NCI-H2196 (cell line): ENCODE data around the gene ATXN1.
"Not testable (repeated sequence)": the region's sequence is repeated elsewhere in the genome, so short reads cannot be mapped to it uniquely, and the experiment has no call there.

Experiments
- DNase-seq: peaks from one replicate; lab custom pipeline; 2025; ENCODE audit not compliant: unreplicated experiment; lab: John Stamatoyannopoulos, UW

The ATXN1 gene

DNA sequence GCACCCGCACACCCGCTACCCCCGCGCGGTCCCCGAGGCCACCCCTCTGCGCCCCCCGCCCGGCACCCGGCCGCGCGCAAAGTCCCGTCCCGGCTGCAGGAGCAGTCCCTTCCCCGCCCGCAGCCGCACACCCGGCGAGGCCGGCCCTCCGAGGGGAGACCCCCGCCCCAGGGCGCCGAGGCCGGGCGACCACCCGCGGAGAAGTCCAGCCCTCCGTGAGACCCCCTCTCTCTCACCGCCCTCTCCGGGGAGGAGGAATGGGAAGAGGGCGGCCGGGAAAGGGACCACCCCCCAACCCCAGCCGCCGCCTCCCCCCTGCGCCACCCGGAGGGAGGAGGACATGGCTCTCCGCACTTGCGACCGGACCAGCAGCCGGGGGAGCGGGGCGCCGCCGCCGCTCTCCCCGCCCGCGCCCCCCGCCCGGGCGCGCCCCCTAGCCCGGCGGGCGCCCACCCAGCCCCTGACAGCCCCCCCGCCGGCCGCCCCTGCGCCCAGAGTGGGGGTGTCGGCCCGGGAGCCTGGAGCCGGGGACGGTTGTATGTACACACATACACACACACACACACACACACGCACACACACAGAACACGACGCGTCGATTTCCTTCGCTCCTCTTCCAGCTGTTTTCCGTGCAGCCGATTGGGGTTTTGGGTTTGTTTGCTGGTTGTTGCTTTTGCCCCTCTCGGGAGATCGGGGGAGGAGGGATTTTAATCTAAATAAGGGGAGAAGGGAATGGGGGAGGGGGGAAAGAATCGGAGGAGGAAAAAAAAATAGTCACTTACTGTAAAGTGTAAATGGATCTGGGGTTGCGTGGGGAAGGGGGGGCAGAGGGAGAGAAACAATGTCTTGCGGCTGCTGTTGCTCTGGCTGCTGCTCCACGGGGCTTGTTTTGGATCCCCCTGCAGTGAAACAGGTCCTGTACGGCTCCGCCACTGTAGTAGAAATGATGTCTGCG, at the start of gene ATXN1:
Gene ATXN1 (minus strand): TSS at position 945 of the 955 bp plus-strand sequence.
- DNase-seq: no peak

DNA sequence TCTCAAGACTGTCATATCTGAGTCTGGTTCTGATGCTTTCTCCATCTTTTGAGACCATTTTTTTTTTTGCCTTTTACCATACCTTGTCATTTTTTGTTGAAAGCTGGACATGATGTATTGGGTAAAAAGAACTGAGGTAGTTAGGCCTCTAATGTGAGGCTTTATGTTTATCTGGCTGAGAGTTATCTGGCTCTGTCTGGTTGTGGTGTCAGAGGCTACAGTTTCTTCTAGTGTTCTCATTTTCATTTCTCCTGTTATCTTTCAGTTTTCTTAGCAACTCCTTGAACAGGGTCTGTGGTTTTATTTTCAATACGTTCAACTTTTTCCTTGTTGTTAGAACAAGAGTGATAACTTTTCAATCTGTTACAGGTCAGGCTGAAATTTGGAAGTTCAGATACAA, 49.2 kb upstream of the ATXN1 start:
- DNase-seq: no peak

DNA sequence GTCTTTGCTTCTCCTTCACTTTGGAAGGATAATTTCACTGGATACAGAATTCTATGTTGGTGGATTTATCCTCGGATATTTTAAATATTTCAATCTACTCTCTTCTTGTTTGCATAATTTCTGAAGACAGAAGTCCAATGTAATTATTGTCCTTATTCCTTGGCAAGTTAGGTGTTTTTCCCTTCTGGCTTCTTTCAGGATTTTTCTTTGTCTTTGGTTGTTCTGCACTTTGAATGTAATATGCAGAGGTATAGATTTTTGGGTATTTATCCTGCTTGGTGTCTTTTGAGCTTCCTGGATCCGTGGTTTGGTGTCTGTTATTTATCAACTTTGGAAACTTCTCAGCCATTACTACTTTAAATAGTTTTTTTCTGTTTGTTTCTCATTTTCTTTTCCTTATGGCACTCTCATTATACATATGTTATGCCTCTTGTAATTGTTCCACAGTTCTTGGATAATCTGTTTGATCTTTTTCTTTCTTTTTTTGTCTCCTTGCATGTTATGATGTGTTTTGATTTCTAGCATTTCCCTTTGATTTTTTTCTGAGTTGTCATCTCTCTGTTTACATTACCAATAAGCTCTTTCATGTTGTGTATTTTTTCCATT, 48.6 kb upstream of the ATXN1 start:
- DNase-seq: no peak

DNA sequence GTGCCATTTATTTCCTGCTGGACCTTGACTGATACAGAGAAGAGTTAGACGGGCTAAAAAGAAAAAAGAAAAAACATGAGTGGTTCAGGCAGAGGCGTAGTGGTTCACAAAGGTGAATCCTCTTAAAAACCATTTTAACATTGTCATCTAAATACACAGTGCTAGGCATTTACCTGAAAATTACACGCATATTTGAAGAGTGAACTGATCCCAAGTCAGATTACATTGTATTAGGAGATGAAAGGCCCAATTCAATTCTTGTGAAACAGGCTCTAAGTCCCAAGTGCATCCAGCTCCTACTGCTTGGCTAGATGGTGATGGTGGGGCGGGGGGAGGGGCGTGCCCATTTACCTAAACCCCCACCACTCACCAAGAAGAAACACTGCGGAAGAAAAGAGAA, 46.7 kb upstream of the ATXN1 start:
- DNase-seq: no peak

DNA sequence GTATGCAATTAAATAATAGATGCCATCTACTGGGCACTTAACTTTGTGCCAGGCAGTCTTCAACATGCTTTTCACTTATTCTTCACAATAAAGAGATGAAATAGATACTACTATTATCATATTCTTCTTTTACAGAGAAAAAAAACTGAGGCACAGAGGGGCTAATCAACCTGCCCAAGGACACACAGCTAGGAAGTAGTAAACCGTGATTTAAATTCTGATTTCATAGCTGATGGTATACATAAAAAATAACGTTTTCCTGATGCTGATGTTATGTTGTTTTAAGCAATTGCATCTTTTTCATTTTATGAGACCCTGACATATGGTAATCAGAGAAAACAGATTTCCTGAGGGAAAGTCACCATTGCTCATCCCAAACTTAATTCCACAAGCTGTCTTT, 45.1 kb upstream of the ATXN1 start:
- no peak for DNase-seq

DNA sequence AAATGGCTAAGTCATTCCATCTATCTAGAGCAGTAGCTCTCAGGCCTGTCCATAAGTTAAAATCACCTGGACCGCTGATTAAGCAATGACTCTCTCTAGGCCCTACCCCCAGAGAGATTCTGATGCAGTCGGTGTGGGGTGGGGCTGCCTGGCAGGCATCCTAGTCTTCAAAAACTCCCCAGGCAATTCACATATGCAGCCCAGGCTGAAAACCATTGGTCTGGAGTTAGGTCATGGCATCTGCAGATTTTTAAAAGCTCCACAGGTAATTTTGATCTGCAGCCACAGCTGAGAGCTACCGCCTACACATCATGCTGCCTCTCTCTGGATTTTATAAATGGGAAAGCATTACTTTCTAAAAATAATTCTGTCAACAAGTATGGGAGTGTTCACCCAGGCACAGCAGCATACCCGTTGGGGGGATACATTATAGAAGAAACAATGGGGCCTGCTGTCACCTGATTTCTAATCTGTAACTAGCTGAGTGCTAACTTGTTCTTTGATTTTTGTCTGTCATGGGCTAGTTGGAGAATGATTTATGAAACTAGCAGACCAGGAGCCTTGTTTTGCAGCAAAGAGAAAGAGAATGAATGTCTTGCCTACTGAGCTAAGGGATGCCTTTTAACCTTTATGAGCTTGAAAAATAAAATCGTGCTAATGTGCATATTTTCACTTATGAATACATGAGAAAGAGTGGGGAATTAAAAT, 44.1 kb upstream of the ATXN1 start:
- DNase-seq: no peak

DNA sequence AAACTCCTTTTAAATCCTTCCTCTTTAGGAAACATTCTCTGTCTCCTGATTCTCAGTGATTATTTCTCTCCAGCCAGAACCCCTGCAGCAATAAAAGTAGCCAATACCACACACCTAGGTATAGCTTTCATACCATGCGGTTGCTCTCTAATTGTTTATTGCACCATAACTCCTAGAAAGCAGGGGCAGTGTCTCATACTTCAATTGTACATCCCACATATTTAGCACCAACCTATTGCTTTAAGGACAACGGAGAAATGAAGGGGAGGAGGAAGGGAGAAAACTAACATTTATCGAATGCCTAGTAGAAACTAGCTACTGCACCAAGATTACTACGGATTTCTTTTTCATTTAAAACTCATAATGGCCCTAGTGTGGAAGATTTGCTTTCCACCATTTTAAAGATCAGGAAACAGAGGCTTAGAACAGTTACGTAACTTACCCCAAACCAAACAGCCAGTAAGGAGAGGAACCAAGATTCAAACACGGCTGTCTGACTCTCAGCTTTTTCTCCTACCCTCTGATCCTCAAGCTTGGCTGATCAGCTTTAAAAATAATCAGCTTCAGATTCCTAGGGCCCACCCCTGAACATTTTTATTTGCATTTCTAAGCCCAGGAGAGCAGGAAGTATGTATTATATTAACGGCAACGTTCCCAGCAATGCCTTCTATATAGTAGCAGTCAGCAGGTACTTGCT, 43.4 kb upstream of the ATXN1 start:
- no peak for DNase-seq

DNA sequence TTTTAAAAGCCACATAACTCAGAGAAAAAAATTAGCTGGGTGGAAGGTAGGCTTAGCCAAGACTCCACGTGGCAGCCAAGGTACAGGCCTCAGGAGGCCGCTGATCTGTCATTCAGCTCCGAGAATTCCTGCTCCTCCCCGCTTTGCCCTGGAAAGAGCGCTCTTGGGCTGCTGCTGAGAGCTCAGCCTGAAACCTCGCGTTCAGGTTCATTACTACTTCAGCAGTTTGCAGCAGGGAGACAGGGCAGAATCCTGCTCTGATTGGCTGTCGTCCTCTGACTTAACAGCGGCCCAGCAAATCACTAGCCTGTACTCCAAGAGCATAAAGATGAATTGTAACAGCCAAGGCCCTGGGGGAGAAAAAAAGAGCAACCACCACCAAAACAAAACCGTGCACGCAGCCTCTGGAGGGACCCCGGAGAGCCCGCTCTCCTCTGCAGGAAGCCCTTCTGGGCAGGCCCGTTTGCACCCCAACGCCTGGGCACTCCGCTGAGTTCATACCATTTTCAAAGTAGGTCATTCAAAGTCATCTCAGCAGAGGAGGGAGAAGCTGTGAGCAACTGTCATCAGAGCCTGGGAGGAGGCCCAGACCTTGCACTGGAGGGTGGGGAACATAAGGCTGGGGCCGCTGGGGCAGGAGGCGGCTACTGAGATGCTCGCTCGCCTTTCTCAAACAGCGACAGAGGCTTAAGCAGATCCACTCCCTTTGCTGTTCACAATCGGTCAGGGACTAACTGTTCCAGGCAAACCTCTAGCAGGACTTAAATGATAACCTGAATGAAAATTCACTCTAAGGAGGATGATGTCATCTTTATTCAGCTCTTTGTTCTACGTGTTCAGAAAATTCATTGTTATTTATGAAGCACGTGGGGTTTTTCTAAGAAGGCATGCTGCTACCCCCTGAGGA, 42.3 kb upstream of the ATXN1 start:
- DNase-seq: no peak

DNA sequence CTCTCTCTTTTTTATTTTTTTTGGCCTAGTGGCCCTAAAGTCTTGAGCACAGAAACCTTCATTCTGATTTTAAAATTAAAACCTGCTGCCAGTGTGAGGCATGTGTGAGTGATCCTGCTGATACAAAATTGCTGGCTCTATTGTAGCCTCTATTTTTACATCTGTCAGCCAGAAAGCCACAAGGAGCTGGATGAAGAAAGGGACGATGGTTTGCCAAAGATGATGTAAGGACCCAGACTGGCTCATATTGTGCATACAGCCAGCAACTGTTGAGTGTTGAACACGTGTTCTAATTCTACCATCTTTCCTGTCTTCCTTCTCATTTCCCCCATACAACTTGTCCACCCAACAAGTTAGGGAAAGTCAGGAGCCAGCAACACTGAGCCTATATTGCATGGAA, 40.8 kb upstream of the ATXN1 start:
- DNase-seq: no peak

DNA sequence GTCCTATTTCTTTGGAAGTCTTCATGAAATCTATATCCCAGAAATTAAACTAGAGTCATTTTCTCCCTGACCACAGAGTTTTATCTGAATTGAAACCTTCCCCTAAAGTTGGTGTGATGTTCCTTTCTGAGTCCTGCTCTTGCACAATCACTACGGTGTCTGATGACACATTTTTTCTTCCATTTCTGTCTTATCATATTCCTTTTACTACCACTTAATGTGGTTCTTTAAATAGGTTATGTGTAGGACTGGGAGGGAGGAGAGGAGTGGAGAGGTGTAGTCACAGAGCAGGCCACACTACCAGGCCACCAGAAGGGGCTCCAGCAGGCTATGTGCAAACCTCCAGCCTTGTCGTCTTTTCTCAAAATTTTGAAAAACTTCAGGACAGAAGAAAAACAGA, 39.7 kb upstream of the ATXN1 start:
- no peak for DNase-seq

DNA sequence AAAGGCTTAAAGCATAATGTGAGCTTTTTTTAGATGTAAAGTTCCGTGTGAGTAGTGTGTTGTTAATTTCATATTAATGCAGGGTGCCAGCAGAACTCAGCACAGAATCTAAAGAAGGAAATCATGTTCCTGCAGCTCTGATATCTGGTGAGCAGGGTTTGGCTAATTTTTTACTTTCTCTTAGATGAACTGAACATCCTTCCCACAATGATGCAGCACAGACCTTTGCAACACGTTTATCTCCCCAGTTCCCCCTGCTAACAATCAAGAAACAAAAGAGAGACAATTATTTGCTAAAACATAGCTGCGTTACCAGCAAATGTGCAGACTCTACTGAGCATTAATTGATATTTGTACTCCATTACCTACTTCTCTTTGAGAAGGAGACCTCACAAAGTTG, 39.1 kb upstream of the ATXN1 start:
- DNase-seq: no peak

DNA sequence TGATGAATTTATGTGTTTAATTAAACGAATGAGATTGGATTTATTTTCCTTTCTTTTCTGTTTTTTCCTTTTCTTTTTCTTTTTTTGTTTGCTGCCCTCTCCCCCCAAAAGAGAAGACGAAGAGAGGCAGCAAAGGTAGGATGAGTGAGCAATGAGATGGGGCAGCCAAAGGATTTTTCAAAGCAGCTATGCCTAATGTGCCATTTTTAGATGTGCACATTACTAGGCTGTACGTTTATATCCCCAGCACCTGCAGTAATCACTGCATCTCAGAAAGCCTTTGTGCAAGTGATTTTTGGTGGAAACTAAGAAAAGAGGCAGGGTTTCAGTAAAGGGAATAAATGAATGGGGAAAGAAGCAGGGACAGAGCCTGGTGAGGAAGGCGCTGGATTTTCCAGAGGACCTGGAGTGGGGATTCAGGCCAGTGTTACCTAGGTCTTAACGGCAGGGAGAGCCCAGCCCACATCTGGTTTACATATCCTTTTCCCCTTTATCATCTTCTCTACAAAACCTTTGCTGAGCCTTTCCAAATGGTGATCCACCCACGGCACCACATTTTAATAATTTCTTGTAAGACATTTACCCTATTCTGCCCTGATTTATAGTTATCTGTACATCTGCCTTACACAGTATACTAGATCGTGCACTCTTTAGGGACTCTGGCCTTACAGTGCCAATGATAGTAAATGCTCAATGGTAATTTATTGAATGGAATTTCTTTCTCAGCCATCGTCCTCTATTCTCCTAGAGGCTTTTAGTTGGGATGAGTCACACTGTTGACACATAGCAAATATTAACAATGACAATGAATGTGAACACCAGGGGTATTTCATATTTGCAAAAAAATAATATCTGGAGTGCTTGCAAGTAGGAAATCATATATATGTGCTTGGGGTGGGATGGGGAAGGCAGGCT, 38.3 kb upstream of the ATXN1 start:
- no peak for DNase-seq

DNA sequence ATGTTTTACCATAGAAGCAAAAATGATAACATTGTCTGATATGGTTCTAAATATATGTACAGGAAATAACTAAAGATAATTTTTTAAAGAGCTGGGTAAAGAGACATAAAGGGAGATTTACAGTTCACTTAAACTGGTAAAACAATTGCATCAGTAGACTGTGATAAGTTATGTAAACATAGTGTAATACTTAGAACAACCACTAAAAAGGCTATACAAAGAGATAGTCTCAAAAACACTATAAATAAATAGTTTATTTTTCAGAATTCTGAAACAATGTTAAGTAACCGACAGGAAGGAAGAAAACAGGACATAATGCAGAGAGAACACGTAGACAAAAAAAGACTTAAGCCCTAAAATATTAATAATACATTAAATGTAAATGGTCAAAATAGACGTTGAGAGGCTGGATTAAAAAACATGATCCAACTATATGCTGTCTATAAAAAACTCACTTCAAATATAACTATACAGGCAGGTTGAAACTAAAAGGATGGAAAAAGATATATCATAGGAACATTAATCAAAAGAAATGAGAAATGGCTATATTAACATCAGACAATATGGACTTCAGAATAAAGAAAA, 32.7 kb upstream of the ATXN1 start:
- no peak for DNase-seq

DNA sequence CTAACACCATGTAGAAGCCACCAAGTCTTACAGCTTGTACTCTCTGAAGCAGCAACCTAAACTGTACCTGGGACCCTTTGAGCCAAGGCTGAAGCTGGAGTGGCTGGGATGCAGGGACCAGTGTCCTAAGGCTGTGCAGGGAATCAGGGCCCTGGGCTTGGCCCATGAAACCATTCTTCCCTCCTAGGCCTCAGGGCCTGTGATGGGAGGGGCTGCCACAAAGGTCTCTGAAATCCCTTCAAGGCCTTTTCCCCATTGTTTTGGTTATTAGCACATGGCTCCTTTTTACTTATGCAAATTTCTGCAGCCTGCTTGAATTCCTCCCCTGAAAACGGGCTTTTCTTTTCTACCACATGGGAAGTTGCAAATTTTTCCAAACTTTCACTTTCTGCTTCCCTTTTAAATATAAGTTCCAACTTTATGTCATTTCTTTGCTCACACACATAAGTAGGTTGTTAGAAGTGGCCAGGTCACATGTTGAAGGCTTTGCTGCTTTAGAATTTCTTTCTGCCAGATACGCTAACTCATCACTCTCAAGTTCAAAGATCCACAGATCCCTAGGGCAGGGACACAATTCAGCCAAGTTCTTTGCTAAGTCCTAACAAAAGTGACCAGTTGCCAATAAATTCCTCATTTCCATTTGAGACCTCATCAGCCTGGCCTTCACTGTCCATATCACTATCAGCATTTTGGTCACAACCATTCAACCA, 28.2 kb upstream of the ATXN1 start:
- DNase-seq: no peak

DNA sequence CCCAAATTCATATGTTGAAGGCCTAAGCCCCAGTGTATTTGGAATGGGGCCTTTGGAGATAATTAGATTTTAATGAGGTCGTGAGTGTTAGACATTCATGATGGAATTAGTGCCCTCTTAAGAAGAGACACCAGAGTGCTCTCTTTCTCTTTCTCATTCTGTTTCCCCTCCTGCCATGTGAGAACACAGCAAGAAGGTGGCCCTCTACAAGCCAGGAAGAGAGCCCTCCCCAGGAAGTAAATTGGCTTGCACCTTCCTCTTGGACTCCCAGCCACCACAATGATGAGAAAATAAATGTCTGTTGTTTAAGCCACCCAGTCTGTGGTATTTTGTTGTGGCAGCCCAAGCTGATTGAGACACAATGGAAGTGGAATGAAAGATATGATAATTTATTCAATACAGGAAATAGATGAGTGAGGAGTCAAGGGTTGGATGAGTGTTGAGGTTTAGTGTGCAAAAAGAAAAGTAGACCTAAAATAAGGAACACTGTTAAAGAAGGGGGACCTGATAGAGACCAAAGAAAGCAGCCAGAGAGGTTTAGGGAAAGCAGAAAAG, 25.9 kb upstream of the ATXN1 start:
- no peak for DNase-seq

DNA sequence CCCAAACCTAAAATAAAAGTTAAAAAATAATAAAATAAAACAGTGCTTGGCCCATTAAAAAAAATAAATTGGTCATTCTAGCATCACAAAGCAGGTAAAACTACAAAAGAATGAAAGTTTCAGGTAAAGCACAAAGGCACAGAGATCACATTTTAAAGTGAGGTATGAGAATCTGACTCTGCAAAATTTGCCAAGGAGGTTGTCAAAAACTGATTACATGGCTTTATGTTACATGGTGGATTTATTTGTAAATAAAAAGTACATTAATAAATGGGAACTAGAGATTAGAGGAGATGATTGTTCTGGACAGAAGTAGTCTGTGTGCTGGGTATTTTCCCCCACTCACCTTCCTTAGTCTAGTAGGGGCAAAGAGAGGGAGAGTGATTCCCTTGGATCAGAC, 24.2 kb upstream of the ATXN1 start:
- no peak for DNase-seq

DNA sequence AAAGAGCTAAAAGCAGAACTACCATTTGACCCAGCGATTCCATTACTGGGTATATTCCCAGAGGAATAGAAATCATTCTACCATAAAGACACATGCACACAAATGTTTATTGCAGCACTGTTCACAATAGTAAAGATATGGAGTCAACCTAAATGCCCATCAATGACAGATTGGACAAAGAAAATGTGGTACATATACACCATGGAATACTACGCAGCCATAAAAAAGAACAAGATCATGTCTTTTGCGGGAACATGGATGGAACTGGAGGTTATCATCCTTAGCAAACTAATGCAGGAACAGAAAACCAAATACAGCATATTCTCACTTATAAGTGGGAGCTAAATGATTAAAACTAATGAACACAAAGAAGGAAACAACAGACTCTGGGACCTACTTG, 23.7 kb upstream of the ATXN1 start:
- DNase-seq: not testable (repeated sequence)
